SK-N-SH treated with all-trans-retinoic acid at 6 μM for 48 hours (cell line): Measurements from ENCODE around the gene SRGN.

Experiments
- ATAC-seq: fragments of 200-7000 bp; cut with Tn5 transposase; 3 replicates; pipeline ENCODE4 v1.9.1; 2020; ENCODE audit warnings: mild to moderate bottlenecking, moderate library complexity
- ARNTL ChIP-seq: fragments of 450-650 bp; formaldehyde crosslinking; IDR thresholded peaks from 2 replicates; pipeline ENCODE4 v1.5.0; 2020; ENCODE audit warnings: low read depth, mild to moderate bottlenecking, moderate library complexity, borderline replicate concordance
- BACH2 ChIP-seq: fragments of 250-450 bp; sonication (Bioruptor Pico); IDR thresholded peaks from 2 replicates; pipeline ENCODE4 v1.9.0; 2021; ENCODE audit warnings: mild to moderate bottlenecking, borderline replicate concordance
- CREB5 ChIP-seq: fragments of 250-450 bp; sonication (Bioruptor Pico); IDR thresholded peaks from 2 replicates; pipeline ENCODE4 v1.5.1; 2020; ENCODE audit warnings: low read depth, mild to moderate bottlenecking, moderate library complexity
- CSDC2 ChIP-seq: fragments of 250-450 bp; sonication (Bioruptor Pico); IDR thresholded peaks from 2 replicates; pipeline ENCODE4 v1.5.0; 2020; ENCODE audit warnings: mild to moderate bottlenecking, moderate library complexity
- CSRNP3 ChIP-seq: fragments of 250-450 bp; sonication (Bioruptor Pico); IDR thresholded peaks from 2 replicates; pipeline ENCODE4 v1.5.1; 2021; ENCODE audit warnings: mild to moderate bottlenecking, moderate library complexity
- ESRRG ChIP-seq: fragments of 250-450 bp; sonication (Bioruptor Pico); IDR thresholded peaks from 2 replicates; pipeline ENCODE4 v1.6.1; 2021; ENCODE audit warnings: mild to moderate bottlenecking
- GLIS3 ChIP-seq: fragments of 250-450 bp; sonication (Bioruptor Pico); IDR thresholded peaks from 2 replicates; pipeline ENCODE4 v1.5.0; 2020; ENCODE audit warnings: mild to moderate bottlenecking, moderate library complexity
- ISL1 ChIP-seq: fragments of 250-450 bp; sonication (Bioruptor Pico); IDR thresholded peaks from 2 replicates; pipeline ENCODE4 v2.1.2; 2022; ENCODE audit warnings: mild to moderate bottlenecking, moderate library complexity
- OSR1 ChIP-seq: fragments of 250-450 bp; sonication (Bioruptor Pico); IDR thresholded peaks from 2 replicates; pipeline ENCODE4 v1.8.0; 2022; ENCODE audit warnings: moderate library complexity, mild to moderate bottlenecking, inconsistent platforms
- PATZ1 ChIP-seq: fragments of 250-450 bp; sonication (Bioruptor Pico); IDR thresholded peaks from 2 replicates; pipeline ENCODE4 v1.8.0; 2020; ENCODE audit warnings: mild to moderate bottlenecking, moderate library complexity, borderline replicate concordance
- POU6F1 ChIP-seq: fragments of 250-450 bp; sonication (Bioruptor Pico); IDR thresholded peaks from 2 replicates; pipeline ENCODE4 v1.8.0; 2021; ENCODE audit warnings: low read depth, mild to moderate bottlenecking, moderate library complexity, borderline replicate concordance
- PPARA ChIP-seq: fragments of 250-450 bp; sonication (Bioruptor Pico); IDR thresholded peaks from 2 replicates; pipeline ENCODE4 v1.5.0; 2020; ENCODE audit warnings: mild to moderate bottlenecking, borderline replicate concordance
- RARB ChIP-seq: fragments of 250-450 bp; sonication (Bioruptor Pico); IDR thresholded peaks from 2 replicates; pipeline ENCODE4 v1.8.0; 2021; ENCODE audit warnings: mild to moderate bottlenecking, moderate library complexity
- SNAI2 ChIP-seq: fragments of 250-450 bp; sonication (Bioruptor Pico); IDR thresholded peaks from 2 replicates; pipeline ENCODE4 v1.5.0; 2020; ENCODE audit warnings: mild to moderate bottlenecking, moderate library complexity
- TCF4 ChIP-seq: fragments of 250-450 bp; sonication (Bioruptor Pico); IDR thresholded peaks from 2 replicates; pipeline ENCODE4 v1.8.0; 2021; ENCODE audit warnings: mild to moderate bottlenecking, moderate library complexity, borderline replicate concordance
- TOX ChIP-seq: fragments of 250-450 bp; sonication (Bioruptor Pico); IDR thresholded peaks from 2 replicates; pipeline ENCODE4 v1.8.0; 2021; ENCODE audit warnings: mild to moderate bottlenecking, moderate library complexity, borderline replicate concordance
- ZC3H10 ChIP-seq: fragments of 250-450 bp; sonication (Bioruptor Pico); IDR thresholded peaks from 2 replicates; pipeline ENCODE4 v1.5.1; 2021; ENCODE audit warnings: mild to moderate bottlenecking, moderate library complexity
- ZFP3 ChIP-seq: fragments of 250-450 bp; sonication (Bioruptor Pico); IDR thresholded peaks from 2 replicates; pipeline ENCODE4 v1.5.0; 2020; ENCODE audit warnings: mild to moderate bottlenecking, moderate library complexity
- ZFP30 ChIP-seq: fragments of 450-650 bp; formaldehyde crosslinking; IDR thresholded peaks from 2 replicates; pipeline ENCODE4 v1.5.0; 2022; ENCODE audit warnings: mild to moderate bottlenecking, moderate library complexity
- ZNF70 ChIP-seq: fragments of 450-650 bp; formaldehyde crosslinking; IDR thresholded peaks from 2 replicates; pipeline ENCODE4 v1.5.0; 2020; ENCODE audit warnings: mild to moderate bottlenecking, moderate library complexity
- ZNF8 ChIP-seq: fragments of 450-650 bp; formaldehyde crosslinking; IDR thresholded peaks from 2 replicates; pipeline ENCODE4 v1.5.0; 2020; ENCODE audit warnings: mild to moderate bottlenecking, moderate library complexity

The SRGN gene

GRCh38 chr10:69067189-69067588 lies 20.7 kb upstream of the SRGN start (continued):
- TF ChIP-seq CREB5 (CRISPR knock-in tag): no peak

GRCh38 chr10:69068549-69068948 lies 19.4 kb upstream of the SRGN start:
- no peak for TF ChIP-seq BACH2 (CRISPR knock-in tag)
- no peak for TF ChIP-seq PATZ1 (CRISPR knock-in tag)
- no peak for TF ChIP-seq TOX (CRISPR knock-in tag)
- TF ChIP-seq OSR1 (CRISPR knock-in tag): no peak
- no peak for TF ChIP-seq ZFP30 (CRISPR knock-in tag)
- TF ChIP-seq ISL1: no peak
- no peak for TF ChIP-seq GLIS3 (CRISPR knock-in tag)
- no peak for TF ChIP-seq PPARA (CRISPR knock-in tag)
- TF ChIP-seq POU6F1 (CRISPR knock-in tag): no peak
- no peak for TF ChIP-seq ARNTL
- no peak for TF ChIP-seq ZC3H10 (CRISPR knock-in tag)
- no peak for ATAC-seq

GRCh38 chr10:69069090-69070042 lies 18.5 kb upstream of the SRGN start:
- no peak; the same call in 2 of the 3 replicates for ATAC-seq
- TF ChIP-seq ZC3H10 (CRISPR knock-in tag) (no peak), ARNTL (no peak), ZNF70 (CRISPR knock-in tag) (no peak), TCF4 (CRISPR knock-in tag) (no peak), ESRRG (CRISPR knock-in tag) (no peak)
- TF ChIP-seq, all 23 proteins: peak for 0

- TF ChIP-seq CSRNP3 (CRISPR knock-in tag) (no peak), ZFP3 (no peak), PPARA (CRISPR knock-in tag) (no peak), ZNF8 (CRISPR knock-in tag) (no peak)
- ATAC-seq: no peak
These were observed 17.0 kb upstream of the SRGN start for GRCh38 chr10:69070951-69071350.

- TF ChIP-seq PATZ1 (CRISPR knock-in tag) (no peak), BACH2 (CRISPR knock-in tag) (no peak), ZFP30 (CRISPR knock-in tag) (no peak), CSDC2 (CRISPR knock-in tag) (no peak), SNAI2 (no peak), RARB (CRISPR knock-in tag) (no peak), ZNF8 (CRISPR knock-in tag) (no peak), ISL1 (no peak)
- TF ChIP-seq, all 23 proteins: peak for 0
- no peak for ATAC-seq
These were observed 16.3 kb upstream of the SRGN start for GRCh38 chr10:69071610-69072009.
